ENCODE results near the gene OSGIN1.

The OSGIN1 gene

DNA sequence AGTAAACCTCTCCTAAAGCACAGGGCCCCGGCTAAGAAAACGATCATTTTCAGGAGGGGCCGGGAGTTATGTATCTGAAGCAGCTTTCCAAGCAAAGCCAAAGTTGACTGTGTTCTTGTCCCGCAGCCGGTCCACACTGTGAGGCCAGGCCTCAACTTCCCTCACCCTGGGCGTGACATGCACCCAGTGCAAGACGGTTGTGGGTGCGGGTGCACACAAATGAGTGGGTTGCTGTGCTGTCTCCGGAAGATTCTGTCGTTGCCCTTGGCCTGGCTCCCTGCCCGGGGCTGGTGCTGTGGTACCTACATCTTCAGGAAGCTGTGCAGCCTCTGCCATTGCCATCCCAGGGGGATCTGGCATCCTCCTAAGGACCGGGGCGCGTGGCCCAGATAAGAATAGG, 37.5 kb upstream of the OSGIN1 start:
- Histone ChIP-seq H3K36me3 (ENCODE audit: control insufficient read depth, insufficient read depth, low read length) (peaks cover 66% of the 10 kb centered on the region), H3K27me3 (ENCODE audit: control insufficient read depth, insufficient read depth, low read length) (no peaks in the 10 kb centered on the region), H3K27ac (ENCODE audit: low read depth, low read length) (no peak overlapping the region), H3K9ac (ENCODE audit: low read length) (no peak overlapping the region), H3K4me1 (ENCODE audit: control insufficient read depth, insufficient read depth, low read length) (no peaks in the 10 kb centered on the region), H3K4me3 (ENCODE audit: low read length) (no peak overlapping the region)

DNA sequence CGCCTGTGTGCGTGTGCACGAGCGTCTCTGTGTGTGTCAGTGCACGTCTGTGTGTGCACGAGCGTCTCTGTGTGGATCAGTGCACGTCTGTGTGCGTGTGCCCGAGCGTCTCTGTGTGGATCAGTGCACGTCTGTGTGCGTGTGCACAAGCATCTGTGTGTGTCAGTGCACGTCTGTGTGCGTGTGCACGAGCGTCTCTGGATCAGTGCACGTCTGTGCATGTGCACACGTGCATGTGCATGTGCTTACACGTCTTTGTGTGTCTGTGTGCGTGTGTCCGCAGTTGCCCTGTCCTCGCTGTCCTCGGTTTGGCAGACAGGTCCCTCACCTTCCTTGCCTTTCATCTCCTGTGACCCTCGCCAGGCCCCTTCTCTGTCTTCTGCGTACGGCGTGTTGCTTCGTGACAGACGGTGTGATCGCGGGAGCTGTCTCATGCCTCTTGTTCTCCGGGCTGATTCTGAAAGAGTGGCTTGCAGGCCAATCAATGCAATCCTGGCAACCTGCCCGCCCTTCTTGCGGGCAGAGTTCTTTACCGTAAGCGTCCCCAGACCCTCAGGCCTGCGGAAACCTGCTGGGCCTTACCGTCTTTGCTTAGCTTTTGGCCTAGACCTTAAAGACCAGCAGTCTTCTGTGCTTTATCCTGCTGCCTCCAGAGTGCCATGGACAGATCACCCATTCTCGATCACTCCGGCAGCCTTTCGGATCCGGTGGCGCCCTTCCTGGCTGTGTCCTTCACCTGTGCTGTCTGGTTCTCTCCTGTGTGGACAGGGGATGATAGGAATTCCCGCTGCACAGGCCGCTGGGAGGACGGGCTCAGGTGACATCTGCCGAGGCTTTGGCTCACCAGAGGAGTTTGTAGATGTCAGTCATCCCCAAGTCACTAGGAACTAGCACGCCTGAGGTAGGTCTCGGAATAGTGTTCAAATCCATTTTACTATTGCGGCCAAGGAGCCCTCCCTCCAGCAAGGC, 35.6 kb upstream of the OSGIN1 start:
- peaks cover 61% of the 10 kb centered on the region for H3K36me3 ChIP-seq (ENCODE audit: control insufficient read depth, insufficient read depth, low read length)
- H3K9ac ChIP-seq (ENCODE audit: low read length): no peak overlapping the region
- no peaks in the 10 kb centered on the region for H3K4me1 ChIP-seq (ENCODE audit: control insufficient read depth, insufficient read depth, low read length)
- no peaks in the 10 kb centered on the region for H3K27me3 ChIP-seq (ENCODE audit: control insufficient read depth, insufficient read depth, low read length)
- no peak overlapping the region for H3K27ac ChIP-seq (ENCODE audit: low read depth, low read length)
- no peak overlapping the region for H3K4me3 ChIP-seq (ENCODE audit: low read length)

GRCh38 chr16:83920894-83921491, 32.0 kb upstream of the OSGIN1 start:
- Histone ChIP-seq H3K4me3 (ENCODE audit: low read length) (no peak overlapping the region), H3K27me3 (ENCODE audit: control insufficient read depth, insufficient read depth, low read length) (no peaks in the 10 kb centered on the region), H3K9ac (ENCODE audit: low read length) (no peak overlapping the region), H3K36me3 (ENCODE audit: control insufficient read depth, insufficient read depth, low read length) (peaks cover 37% of the 10 kb centered on the region), H3K4me1 (ENCODE audit: control insufficient read depth, insufficient read depth, low read length) (no peaks in the 10 kb centered on the region), H3K27ac (ENCODE audit: low read depth, low read length) (no peak overlapping the region)

DNA sequence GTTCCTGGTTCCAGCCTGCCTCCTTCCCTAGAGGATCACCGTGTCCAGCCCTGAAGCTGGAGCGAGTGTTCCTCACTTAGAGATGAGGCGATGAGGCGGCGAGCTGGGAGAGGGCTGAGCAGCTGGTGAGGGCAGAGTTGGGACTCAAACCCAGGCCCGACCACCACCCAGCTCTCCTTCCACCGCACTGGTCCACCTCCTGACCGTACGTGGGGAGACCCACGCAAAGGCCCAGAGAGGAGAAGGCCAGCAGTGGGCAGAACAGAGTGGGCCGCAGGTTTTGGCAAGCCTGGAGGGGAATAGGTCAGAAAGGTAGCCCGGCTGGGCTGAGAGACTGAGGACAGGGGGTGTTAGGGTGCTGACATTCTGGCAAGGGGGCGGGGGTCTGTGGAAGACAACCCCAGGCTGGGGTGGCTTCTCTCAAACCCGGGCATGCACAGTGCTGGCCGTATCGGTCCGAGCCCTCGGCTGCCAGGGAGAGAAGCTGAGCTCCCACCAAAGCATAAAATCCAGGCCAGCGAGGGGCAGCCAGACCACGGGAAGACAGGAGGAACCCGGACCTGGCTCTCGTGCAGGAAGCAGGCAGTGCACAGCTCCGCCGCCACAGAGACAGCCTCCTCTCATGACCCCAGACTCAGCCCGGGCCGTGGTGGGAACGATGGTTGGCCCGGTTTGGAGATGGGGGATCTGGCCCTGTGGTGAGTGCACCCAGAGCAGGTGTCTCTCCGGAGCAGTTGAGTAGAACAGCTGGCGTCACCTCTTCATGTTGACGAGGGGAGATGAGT, 29.3 kb upstream of the OSGIN1 start:
- Histone ChIP-seq H3K36me3 (ENCODE audit: control insufficient read depth, insufficient read depth, low read length) (peaks cover 18% of the 10 kb centered on the region), H3K4me3 (ENCODE audit: low read length) (no peak overlapping the region), H3K27ac (ENCODE audit: low read depth, low read length) (no peak overlapping the region), H3K9ac (ENCODE audit: low read length) (no peak overlapping the region), H3K27me3 (ENCODE audit: control insufficient read depth, insufficient read depth, low read length) (no peaks in the 10 kb centered on the region), H3K4me1 (ENCODE audit: control insufficient read depth, insufficient read depth, low read length) (no peaks in the 10 kb centered on the region)

DNA sequence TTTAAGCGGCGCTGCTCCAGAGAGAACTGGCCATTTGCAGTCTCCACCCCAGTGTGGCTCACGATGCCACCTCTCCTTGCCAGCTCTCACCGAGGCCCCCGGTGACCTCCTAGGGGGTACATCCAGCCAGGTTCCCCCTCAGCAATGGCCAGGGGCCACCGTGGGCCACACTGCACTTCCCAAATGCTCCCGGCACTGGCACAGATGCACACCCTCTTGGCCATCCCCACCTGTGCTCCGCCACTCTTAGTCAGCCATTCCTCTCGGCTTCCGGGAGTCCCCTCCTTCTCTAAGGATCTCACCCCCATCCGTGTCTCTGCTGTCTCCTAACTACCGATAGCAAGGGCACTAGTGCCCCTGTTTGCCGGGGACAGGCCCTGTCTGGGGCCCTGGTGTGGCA, 28.4 kb upstream of the OSGIN1 start:
- H3K36me3 ChIP-seq (ENCODE audit: control insufficient read depth, insufficient read depth, low read length): peaks cover 9% of the 10 kb centered on the region

GRCh38 chr16:83925095-83925905, 27.7 kb upstream of the OSGIN1 start:
- H3K27ac ChIP-seq (ENCODE audit: low read depth, low read length): no peak overlapping the region
- no peak overlapping the region for H3K4me3 ChIP-seq (ENCODE audit: low read length)
- no peak overlapping the region for H3K9ac ChIP-seq (ENCODE audit: low read length)
- peaks cover 3% of the 10 kb centered on the region for H3K36me3 ChIP-seq (ENCODE audit: control insufficient read depth, insufficient read depth, low read length)
- no peaks in the 10 kb centered on the region for H3K4me1 ChIP-seq (ENCODE audit: control insufficient read depth, insufficient read depth, low read length)
- H3K27me3 ChIP-seq (ENCODE audit: control insufficient read depth, insufficient read depth, low read length): no peaks in the 10 kb centered on the region

More for the DNA sequence above, 28.4 kb upstream of the OSGIN1 start:
- no peaks in the 10 kb centered on the region for H3K27me3 ChIP-seq (ENCODE audit: control insufficient read depth, insufficient read depth, low read length)
- no peaks in the 10 kb centered on the region for H3K4me1 ChIP-seq (ENCODE audit: control insufficient read depth, insufficient read depth, low read length)
- H3K9ac ChIP-seq (ENCODE audit: low read length): no peak overlapping the region
- no peak overlapping the region for H3K27ac ChIP-seq (ENCODE audit: low read depth, low read length)
- no peak overlapping the region for H3K4me3 ChIP-seq (ENCODE audit: low read length)

DNA sequence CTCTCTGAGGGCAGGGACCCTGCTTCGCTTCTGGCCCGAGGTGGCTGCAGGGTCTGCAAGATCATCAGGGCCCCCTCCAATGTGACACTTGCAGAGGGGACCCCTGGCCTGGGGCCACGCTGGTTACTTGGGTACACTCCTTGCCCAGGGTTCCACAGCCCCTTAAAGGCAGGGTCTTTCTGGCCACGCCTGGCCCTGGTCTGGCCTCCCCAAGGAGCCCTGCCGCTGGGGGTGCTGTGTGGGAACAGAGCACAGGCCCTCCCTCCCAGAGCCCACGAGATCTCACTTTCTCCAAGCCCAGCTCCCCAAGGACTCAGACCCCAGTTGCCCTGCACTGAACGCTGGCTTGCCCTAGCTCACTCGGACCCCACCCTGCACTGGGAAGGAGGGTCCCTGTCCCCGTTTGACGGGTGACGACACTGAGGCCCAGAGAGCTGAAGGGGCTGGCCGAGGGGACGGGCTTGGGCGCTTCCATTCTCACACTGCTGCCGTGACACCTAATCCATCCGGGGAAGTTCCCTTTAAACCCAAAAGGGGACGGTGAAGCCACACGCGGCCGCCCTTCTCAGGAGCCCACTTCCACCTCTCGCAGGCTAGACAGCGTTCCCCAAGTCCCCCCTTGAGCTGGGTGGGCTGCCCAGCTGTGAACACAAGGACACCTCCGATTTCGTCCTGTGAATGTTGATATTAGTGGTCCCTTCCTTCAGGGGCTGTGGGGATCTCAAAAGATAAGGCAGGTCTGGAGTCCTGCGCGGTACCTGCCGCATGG, 26.9 kb upstream of the OSGIN1 start:
- Histone ChIP-seq H3K27me3 (ENCODE audit: control insufficient read depth, insufficient read depth, low read length) (no peaks in the 10 kb centered on the region), H3K36me3 (ENCODE audit: control insufficient read depth, insufficient read depth, low read length) (peaks cover 2% of the 10 kb centered on the region), H3K4me3 (ENCODE audit: low read length) (no peak overlapping the region), H3K4me1 (ENCODE audit: control insufficient read depth, insufficient read depth, low read length) (no peaks in the 10 kb centered on the region), H3K27ac (ENCODE audit: low read depth, low read length) (no peak overlapping the region), H3K9ac (ENCODE audit: low read length) (no peak overlapping the region)

- Histone ChIP-seq H3K9ac (ENCODE audit: low read length) (no peak overlapping the region), H3K27ac (ENCODE audit: low read depth, low read length) (no peak overlapping the region), H3K4me1 (ENCODE audit: control insufficient read depth, insufficient read depth, low read length) (no peaks in the 10 kb centered on the region), H3K36me3 (ENCODE audit: control insufficient read depth, insufficient read depth, low read length) (peaks cover 2% of the 10 kb centered on the region), H3K27me3 (ENCODE audit: control insufficient read depth, insufficient read depth, low read length) (no peaks in the 10 kb centered on the region), H3K4me3 (ENCODE audit: low read length) (no peak overlapping the region)
These were observed 26.2 kb upstream of the OSGIN1 start for GRCh38 chr16:83926726-83927397.

GRCh38 chr16:83928341-83929055, 24.5 kb upstream of the OSGIN1 start:
- no peak overlapping the region for H3K9ac ChIP-seq (ENCODE audit: low read length)
- H3K4me1 ChIP-seq (ENCODE audit: control insufficient read depth, insufficient read depth, low read length): no peaks in the 10 kb centered on the region
- H3K36me3 ChIP-seq (ENCODE audit: control insufficient read depth, insufficient read depth, low read length): peaks cover 2% of the 10 kb centered on the region
- H3K27ac ChIP-seq (ENCODE audit: low read depth, low read length): no peak overlapping the region
- H3K4me3 ChIP-seq (ENCODE audit: low read length): no peak overlapping the region
- H3K27me3 ChIP-seq (ENCODE audit: control insufficient read depth, insufficient read depth, low read length): no peaks in the 10 kb centered on the region

DNA sequence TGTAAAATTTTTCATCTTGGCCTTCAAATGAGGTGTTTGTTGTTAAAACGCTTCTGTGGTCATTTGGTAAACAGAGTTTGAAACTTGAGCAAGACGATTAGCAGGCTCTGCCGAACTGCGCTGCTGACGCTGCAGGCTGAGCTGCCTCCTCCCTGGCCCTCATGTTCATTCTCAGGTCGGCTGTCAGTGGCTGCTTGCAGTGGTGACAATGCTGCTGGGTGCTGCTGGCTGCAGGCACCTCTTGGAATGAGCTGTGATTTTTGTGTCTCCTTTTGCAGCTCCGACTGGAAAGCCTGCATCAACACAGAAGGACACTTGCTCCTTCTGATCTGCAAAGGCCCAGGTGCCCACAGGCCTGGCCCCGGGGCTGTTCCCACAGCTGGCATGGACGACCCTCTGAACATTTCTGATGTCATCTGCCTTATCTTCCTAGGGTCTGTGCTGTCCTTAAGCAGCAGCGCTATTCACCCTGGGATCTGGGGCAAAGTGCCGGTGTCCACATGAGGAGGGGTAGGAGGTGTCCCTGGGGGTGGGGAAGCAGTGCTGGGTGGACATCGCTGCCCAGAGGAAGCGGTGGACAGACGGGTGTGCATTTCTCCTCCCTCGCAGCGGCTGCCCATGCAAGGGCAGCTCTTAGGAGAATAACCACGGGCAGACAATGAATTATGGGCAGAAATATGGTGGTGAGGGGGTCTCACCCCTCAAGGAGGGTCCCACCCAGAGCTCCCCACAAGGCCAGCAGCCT, 23.1 kb upstream of the OSGIN1 start:
- H3K36me3 ChIP-seq (ENCODE audit: control insufficient read depth, insufficient read depth, low read length): no peaks in the 10 kb centered on the region
- no peaks in the 10 kb centered on the region for H3K27me3 ChIP-seq (ENCODE audit: control insufficient read depth, insufficient read depth, low read length)
- no peaks in the 10 kb centered on the region for H3K4me1 ChIP-seq (ENCODE audit: control insufficient read depth, insufficient read depth, low read length)
- H3K9ac ChIP-seq (ENCODE audit: low read length): no peak overlapping the region
- H3K4me3 ChIP-seq (ENCODE audit: low read length): no peak overlapping the region
- H3K27ac ChIP-seq (ENCODE audit: low read depth, low read length): no peak overlapping the region

All from rectal smooth muscle tissue (tissue), 1 donor.